GM21619 (cell line): ENCODE measurements around the gene IL36RN.
"Not testable (repeated sequence)": the region's sequence is repeated elsewhere in the genome, so short reads cannot be mapped to it uniquely, and the experiment has no call there.

Experiments used
- ATAC-seq: cut with Tn5 transposase; IDR thresholded peaks from one replicate; pipeline ENCODE4 v1.9.1; 2021; ENCODE audit not compliant: unreplicated experiment

IL36RN gene

GRCh38 chr2:113072584-113072983 is 13.6 kb downstream of the IL36RN start:
- ATAC-seq = no peak

- no peak for ATAC-seq
These were observed 14.4 kb downstream of the IL36RN start for GRCh38 chr2:113073325-113073834.

GRCh38 chr2:113075030-113075429 is 16.0 kb downstream of the IL36RN start:
- ATAC-seq = no peak

- ATAC-seq = no peak
These were observed 16.6 kb downstream of the IL36RN start for GRCh38 chr2:113075600-113075999.

DNA sequence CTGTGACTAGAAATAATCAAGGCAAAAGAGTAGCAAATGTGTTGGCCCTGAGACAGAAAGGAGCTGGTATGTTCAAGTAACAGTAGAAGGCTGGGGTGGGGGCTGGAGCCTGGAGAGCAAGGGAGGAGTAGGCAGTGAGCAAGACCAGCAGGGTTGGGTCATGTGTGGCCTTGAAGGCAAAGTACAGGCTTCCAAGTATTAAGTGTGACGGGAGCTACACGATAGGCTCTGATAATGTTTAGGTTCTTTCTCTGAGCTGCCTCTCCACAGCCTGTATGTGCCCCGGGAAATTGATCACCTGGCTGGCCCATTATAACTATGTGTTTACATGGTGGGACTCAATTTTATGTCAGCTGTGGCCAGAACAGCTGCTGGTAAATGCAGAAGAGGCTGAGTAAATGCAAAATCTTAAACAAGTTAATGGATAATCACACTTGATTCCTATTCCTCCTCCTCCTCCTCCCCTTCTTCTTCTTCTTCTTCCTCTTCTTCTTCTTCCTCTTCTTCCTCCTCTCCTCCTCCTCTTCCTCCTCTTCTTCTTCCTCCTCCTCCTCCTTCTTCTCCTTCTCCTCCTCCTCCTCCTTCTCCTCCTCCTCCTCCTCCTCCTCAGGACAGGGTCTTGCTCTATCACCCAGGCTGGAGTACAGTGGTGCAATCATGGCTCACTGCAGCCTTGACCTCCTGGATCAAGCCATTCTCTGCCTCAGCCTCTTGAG is 18.1 kb downstream of the IL36RN start:
- no peak for ATAC-seq

- no peak for ATAC-seq
These were observed 18.9 kb downstream of the IL36RN start for GRCh38 chr2:113077921-113078320.

GRCh38 chr2:113078350-113078839 is 19.4 kb downstream of the IL36RN start:
- ATAC-seq = no peak

DNA sequence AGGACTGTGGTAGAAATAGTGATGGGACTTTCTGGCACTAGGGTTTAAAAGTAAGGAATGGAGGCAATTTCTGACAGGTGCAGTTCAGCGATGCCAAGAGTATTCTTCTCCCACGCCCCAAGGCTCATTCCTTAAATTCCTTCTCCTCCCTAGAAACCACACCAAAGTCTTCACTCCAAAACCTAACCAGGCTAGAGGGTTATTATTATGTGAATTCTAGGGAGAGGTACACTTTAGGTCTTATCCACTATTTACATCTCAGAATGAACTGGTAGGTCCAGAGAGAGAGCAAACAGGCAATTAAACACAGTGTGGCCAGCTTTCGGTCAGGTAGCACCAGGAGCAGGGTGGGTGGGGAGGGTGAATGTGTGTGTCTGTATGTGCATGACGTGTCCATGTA is 20.1 kb downstream of the IL36RN start:
- ATAC-seq = no peak

- no peak for ATAC-seq
These were observed 21.1 kb downstream of the IL36RN start for GRCh38 chr2:113080134-113080533.

GRCh38 chr2:113081488-113082210 is 22.7 kb downstream of the IL36RN start:
- ATAC-seq = no peak

DNA sequence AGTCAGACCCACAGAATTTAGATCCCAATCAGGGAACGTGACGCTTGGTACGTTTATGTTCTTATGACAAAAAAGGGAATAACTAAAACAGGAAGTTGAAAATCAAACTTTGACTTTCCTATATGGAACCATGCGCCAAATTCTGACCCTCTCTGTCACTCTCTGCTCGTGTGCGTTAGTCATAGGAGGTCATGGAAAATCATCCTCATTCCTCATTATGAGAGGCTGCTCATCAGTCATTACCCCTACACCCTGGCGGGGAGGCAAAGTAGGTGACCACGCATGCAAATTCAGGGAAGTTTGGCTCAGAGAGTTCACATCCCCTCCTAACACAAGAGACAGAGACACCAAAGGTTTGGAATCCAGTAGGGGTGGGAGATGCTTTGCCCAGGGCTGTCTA is 24.3 kb downstream of the IL36RN start:
- ATAC-seq = no peak

- no peak for ATAC-seq
These were observed 25.4 kb downstream of the IL36RN start for GRCh38 chr2:113084249-113085000.

- ATAC-seq = no peak
These were observed 26.5 kb downstream of the IL36RN start for GRCh38 chr2:113085542-113085941.

GRCh38 chr2:113088213-113088992 is 29.4 kb downstream of the IL36RN start:
- no peak for ATAC-seq

- no peak for ATAC-seq
These were observed 30.9 kb downstream of the IL36RN start for GRCh38 chr2:113089916-113090315.

DNA sequence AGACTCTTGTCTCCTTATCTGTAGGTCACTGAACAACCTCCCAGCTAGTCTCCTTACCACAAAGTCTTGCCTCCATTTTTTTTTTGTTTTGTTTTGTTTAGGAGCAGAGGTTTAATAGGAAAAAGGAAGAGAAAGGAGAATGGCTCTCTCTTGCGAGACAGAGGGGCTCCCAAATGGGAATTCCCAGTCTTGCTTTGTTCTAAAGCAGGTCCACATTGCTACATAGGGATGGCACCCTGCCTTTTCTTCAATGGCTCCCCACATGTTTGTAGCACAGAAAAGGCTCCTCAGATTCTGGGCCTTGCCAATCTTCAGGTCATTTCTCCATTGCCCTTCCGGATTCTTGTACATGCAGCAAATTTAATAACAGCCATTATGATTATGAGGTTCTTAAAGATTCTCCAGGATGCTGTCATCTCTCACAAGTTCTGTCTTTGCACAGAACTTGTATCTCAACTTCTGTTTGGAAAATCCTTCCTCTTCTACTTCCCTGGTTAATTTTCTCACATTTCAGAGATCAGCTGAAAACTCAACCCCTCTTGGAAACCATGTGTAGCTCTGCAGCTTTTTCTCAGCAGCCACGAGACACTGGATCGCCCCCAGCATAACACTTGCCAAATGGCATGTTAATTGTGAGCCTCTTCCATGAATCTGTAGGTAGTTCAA is 32.4 kb downstream of the IL36RN start:
- ATAC-seq = no peak

- no peak for ATAC-seq
These were observed 34.0 kb downstream of the IL36RN start for GRCh38 chr2:113092864-113093612.

DNA sequence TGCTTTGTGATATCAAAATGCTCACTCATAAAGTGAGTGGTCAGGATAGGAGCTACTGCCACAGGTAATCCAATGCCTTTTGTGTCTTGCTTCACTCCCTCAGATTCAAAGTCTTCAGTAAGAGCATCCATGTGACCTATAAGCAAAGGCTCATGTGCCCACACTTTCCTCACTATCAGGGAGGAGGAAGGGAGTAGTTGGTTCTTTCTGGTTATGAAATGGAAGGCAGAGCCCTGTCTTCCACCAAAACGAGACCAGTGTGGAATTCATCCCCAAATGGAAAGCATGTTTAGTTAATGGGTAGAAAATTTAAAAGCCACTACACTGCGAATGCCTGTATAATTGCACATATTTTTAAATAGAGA is 34.6 kb downstream of the IL36RN start:
- no peak for ATAC-seq

GRCh38 chr2:113096306-113096705 is 37.3 kb downstream of the IL36RN start:
- ATAC-seq = not testable (repeated sequence)
